ENCODE measurements around the gene RGS12. TPM values are rescaled to one million over a fixed set of nuclear protein-coding genes. Genes with fewer than 3 reads are reported as not detected.

Gene RGS12
- total and polyA plus RNA-seq, 2 of the 13 experiments (the other 11 are each of a cell fraction or from before 2014, with no cell fraction given), result 21.0 to 27.7 TPM

DNA sequence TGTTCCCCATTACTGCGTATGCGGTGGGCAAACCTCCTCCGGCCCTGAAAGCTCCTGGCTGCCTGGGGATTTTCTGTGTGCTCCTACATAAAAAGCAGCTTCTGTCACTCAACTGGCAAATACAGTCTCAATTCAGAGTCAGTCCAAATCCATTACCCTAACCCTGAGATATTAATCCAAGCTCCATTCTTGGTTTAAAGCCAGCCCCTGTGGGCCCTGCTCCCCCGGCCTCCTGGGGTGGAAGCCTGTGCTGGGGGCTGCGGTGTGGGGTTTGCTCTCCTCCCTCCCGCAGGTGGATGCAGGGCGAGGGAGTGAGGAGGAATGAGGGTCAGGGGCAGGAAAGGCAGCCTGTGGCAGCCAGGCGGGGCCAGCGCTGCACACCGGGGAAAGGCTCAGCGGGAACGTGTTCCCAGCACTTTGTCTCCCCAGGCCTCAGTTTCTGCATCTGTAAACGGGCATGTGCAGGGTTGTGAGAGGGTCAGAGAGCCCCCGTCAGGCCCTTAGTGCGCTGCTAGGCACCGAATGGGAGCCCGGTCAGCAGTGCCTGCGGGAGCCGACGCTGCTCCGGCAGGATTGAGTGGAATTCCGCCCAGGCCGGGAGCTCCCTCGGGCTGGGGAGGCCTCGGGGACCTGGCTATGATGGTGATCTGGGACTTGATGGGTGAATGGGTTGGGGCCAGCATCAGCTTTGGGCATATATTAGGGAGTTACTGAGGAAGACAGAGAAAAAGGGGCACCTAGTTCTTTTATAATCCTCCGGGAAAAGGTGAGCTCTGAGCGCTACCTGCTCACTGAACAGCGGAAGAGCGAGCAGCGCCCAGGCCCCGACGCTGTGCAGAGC is 6.3 kb upstream of the RGS12 start (continued):
- TF ChIP-seq ZSCAN20 (CRISPR knock-in tag; IDR thresholded peaks at IDR 0.05; ENCODE audit: borderline replicate concordance) (no peak), SOX13 (IDR thresholded peaks at IDR 0.05) (0 out of 2 replicates have a peak, but pooled peaks have one; percentile 18), SOX13 (CRISPR knock-in tag; conservative IDR thresholded peaks at IDR 0.05 in 1 of 2, IDR thresholded peaks at IDR 0.05 in 1 of 2) (no peak), ZNF367 (CRISPR knock-in tag; IDR thresholded peaks at IDR 0.05; ENCODE audit: borderline replicate concordance) (no peak), ZNF446 (CRISPR knock-in tag; IDR thresholded peaks at IDR 0.05) (no peak), ZFX (CRISPR knock-in tag; IDR thresholded peaks at IDR 0.05; ENCODE audit: low read depth) (peak; percentile 53), ZFY (CRISPR knock-in tag; IDR thresholded peaks at IDR 0.05) (peak; percentile 54), NAIF1 (CRISPR knock-in tag; IDR thresholded peaks at IDR 0.05; ENCODE audit: borderline replicate concordance) (peak; percentile 24; the same call in 1 of the 2 replicates), ZNF768 (CRISPR knock-in tag; IDR thresholded peaks at IDR 0.05) (peak; percentile 27; the same call in 1 of the 2 replicates), ZNF235 (CRISPR knock-in tag; IDR thresholded peaks at IDR 0.05; ENCODE audit: borderline replicate concordance) (peak; percentile 77; the same call in 1 of the 2 replicates), MAF1 (CRISPR knock-in tag; IDR thresholded peaks at IDR 0.05; ENCODE audit: borderline replicate concordance) (no peak), ZNF30 (CRISPR knock-in tag; IDR thresholded peaks at IDR 0.05) (no peak), SALL1 (CRISPR knock-in tag; IDR thresholded peaks at IDR 0.05) (peak; percentile 18; the same call in 1 of the 2 replicates), GABPB1 (CRISPR knock-in tag; IDR thresholded peaks at IDR 0.05) (peak; percentile 30; the same call in 1 of the 2 replicates), ZSCAN31 (CRISPR knock-in tag; IDR thresholded peaks at IDR 0.05; ENCODE audit: low read depth) (0 out of 2 replicates have a peak, but pooled peaks have one; percentile 37), ZNF619 (CRISPR knock-in tag; IDR thresholded peaks at IDR 0.05) (no peak), ZNF563 (CRISPR knock-in tag; IDR thresholded peaks at IDR 0.05) (0 out of 2 replicates have a peak, but pooled peaks have one; percentile 38), ZNF792 (CRISPR knock-in tag; IDR thresholded peaks at IDR 0.05) (peak; percentile 32; the same call in 1 of the 2 replicates)
- TF ChIP-seq, protein P1, sequence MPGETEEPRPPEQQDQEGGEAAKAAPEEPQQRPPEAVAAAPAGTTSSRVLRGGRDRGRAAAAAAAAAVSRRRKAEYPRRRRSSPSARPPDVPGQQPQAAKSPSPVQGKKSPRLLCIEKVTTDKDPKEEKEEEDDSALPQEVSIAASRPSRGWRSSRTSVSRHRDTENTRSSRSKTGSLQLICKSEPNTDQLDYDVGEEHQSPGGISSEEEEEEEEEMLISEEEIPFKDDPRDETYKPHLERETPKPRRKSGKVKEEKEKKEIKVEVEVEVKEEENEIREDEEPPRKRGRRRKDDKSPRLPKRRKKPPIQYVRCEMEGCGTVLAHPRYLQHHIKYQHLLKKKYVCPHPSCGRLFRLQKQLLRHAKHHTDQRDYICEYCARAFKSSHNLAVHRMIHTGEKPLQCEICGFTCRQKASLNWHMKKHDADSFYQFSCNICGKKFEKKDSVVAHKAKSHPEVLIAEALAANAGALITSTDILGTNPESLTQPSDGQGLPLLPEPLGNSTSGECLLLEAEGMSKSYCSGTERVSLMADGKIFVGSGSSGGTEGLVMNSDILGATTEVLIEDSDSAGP (CRISPR knock-in tag; IDR thresholded peaks at IDR 0.05; ENCODE audit: borderline replicate concordance), result peak; percentile 66; the same call in 1 of the 2 replicates
- TF ChIP-seq, protein P2, sequence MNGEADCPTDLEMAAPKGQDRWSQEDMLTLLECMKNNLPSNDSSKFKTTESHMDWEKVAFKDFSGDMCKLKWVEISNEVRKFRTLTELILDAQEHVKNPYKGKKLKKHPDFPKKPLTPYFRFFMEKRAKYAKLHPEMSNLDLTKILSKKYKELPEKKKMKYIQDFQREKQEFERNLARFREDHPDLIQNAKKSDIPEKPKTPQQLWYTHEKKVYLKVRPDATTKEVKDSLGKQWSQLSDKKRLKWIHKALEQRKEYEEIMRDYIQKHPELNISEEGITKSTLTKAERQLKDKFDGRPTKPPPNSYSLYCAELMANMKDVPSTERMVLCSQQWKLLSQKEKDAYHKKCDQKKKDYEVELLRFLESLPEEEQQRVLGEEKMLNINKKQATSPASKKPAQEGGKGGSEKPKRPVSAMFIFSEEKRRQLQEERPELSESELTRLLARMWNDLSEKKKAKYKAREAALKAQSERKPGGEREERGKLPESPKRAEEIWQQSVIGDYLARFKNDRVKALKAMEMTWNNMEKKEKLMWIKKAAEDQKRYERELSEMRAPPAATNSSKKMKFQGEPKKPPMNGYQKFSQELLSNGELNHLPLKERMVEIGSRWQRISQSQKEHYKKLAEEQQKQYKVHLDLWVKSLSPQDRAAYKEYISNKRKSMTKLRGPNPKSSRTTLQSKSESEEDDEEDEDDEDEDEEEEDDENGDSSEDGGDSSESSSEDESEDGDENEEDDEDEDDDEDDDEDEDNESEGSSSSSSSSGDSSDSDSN (CRISPR knock-in tag; IDR thresholded peaks at IDR 0.05), result peak; percentile 59
- TF ChIP-seq, protein P3, sequence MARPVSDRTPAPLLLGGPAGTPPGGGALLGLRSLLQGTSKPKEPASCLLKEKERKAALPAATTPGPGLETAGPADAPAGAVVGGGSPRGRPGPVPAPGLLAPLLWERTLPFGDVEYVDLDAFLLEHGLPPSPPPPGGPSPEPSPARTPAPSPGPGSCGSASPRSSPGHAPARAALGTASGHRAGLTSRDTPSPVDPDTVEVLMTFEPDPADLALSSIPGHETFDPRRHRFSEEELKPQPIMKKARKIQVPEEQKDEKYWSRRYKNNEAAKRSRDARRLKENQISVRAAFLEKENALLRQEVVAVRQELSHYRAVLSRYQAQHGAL (CRISPR knock-in tag; IDR thresholded peaks at IDR 0.05; ENCODE audit: not compliant biosample characterization), result no peak
- TF ChIP-seq, protein P4, sequence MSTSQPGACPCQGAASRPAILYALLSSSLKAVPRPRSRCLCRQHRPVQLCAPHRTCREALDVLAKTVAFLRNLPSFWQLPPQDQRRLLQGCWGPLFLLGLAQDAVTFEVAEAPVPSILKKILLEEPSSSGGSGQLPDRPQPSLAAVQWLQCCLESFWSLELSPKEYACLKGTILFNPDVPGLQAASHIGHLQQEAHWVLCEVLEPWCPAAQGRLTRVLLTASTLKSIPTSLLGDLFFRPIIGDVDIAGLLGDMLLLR (CRISPR knock-in tag; IDR thresholded peaks at IDR 0.05), result peak; percentile 55; the same call in 1 of the 2 replicates

All from HepG2 (cell line).